Measurements from ENCODE around the gene KIAA0319L. TPM values are rescaled to one million over a fixed set of nuclear protein-coding genes. Genes with fewer than 3 reads are reported as not detected.
"Not testable (repeated sequence)": the region's sequence is repeated elsewhere in the genome, so short reads cannot be mapped to it uniquely, and the experiment has no call there.

The KIAA0319L gene
- total RNA-seq, 1 donor from 2014 or later = 64.4 TPM

DNA sequence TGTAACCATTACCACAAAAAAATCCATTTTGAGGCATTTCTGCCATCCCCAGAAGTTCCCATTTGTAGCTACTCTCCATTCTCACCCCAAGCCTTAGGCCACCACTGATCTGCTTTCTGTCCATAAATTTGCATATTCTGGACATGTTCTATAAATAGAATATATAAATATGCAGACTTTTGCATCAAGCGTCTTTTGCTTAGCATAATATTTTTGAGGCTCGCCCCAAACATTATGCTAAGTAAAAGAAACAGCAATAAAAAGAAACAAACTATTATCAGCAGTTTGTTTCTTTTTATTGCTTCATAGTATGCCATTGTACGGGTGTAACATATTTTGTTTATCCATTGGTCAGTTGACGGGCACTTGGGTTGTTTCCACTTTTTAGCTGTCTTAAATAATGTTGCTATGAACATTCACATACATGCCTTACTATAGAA, 23.8 kb upstream of the KIAA0319L start:
- DNase-seq = no peak

DNA sequence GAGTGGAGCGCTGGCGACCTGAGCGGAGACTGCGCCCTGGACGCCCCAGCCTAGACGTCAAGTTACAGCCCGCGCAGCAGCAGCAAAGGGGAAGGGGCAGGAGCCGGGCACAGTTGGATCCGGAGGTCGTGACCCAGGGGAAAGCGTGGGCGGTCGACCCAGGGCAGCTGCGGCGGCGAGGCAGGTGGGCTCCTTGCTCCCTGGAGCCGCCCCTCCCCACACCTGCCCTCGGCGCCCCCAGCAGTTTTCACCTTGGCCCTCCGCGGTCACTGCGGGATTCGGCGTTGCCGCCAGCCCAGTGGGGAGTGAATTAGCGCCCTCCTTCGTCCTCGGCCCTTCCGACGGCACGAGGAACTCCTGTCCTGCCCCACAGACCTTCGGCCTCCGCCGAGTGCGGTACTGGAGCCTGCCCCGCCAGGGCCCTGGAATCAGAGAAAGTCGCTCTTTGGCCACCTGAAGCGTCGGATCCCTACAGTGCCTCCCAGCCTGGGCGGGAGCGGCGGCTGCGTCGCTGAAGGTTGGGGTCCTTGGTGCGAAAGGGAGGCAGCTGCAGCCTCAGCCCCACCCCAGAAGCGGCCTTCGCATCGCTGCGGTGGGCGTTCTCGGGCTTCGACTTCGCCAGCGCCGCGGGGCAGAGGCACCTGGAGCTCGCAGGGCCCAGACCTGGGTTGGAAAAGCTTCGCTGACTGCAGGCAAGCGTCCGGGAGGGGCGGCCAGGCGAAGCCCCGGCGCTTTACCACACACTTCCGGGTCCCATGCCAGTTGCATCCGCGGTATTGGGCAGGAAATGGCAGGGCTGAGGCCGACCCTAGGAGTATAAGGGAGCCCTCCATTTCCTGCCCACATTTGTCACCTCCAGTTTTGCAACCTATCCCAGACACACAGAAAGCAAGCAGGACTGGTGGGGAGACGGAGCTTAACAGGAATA, 20.1 kb upstream of the KIAA0319L start:
- peak; percentile 19 for DNase-seq

- not testable (repeated sequence) for DNase-seq
Observed at GRCh38 chr1:35576766-35577070, 19.5 kb upstream of the KIAA0319L start.

DNA sequence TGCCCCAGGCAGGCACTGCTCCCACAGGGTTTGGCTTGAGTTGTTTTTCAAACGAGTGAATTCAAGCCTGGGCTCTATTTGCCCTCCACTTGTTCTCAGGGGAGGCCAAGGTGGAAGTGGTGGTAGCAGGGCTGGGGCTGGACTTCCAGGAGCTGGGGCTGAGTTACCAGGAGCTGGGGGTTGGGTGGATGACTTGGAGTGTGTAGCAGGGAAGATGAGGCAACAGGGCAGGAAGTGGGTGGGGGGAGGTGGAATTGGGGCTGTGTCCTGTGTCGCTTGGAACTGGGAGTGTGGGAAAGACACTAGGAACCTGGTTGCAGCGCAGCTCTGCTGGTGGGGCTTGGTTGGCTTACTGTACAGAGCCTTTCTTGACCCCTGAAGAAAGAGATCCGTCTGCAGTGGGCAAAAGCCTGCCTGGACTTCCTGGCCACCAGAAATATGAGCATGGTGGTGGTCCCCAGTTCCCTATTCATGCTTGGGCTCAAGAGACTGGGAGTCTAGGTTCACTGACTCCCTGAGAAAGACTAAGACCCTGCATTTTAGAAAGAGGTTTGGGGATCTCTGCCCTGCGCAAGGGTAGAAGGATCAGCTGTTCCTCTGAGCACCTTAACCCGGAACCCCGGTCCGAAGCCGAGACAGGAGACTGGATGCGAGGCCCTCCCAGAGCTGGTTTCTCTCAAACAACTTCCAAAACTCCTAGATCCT, 19.0 kb upstream of the KIAA0319L start:
- DNase-seq = no peak

- DNase-seq = no peak
Observed at GRCh38 chr1:35575416-35575958, 18.3 kb upstream of the KIAA0319L start.

GRCh38 chr1:35574655-35575415, 17.6 kb upstream of the KIAA0319L start:
- DNase-seq = peak; percentile 19

DNA sequence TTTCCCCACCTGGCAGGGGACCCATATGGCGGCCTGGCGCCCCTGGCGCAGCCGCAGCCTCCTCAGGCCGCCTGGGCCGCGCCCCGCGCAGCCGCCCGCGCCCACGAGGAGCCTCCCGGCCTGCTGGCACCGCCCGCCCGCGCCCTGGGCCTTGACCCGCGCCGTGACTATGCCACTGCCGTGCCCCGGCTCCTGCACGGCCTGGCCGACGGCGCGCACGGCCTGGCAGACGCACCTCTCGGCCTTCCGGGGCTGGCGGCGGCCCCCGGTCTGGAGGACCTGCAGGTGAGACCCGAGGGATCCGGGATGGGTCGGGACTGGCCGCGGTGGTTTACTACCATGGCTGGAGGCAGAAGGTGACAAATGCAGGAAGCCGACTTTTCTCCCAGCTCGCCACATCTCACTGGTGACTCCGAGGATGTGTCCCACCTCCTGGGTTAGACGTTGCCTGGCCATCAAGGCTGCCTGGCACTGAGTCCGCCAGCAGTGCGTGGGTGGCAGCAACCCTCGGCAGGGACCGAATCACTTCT, 17.0 kb upstream of the KIAA0319L start:
- no peak for DNase-seq

GRCh38 chr1:35573198-35574124, 16.3 kb upstream of the KIAA0319L start, which contains the start of gene TFAP2E:
Gene TFAP2E (plus strand): TSS chr1:35573314. CDS start chr1:35573578, 264 bp downstream.
- peak; percentile 44 for DNase-seq

DNA sequence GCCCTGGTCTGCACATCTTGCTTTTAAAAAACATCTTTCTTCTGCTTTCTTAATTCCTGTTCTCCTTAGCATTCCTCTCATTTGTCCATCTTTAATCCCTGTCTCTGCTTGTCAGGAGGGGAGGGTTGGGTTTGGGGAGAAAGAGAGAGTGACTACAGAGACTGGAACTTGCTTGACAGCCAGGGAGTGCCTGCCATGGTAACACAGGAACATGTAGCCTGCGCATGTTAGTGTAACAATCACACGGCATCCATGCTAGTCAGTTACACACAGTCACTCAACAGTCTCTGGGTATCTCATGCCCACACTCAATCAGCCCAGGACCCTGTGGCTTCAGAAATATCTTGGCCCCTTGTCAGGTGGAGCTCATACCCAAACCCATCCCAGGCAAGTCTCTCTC, 15.1 kb upstream of the KIAA0319L start:
- no peak for DNase-seq

- no peak for DNase-seq
Observed at GRCh38 chr1:35571263-35571662, 14.1 kb upstream of the KIAA0319L start.

- peak; percentile 27 for DNase-seq
Observed at GRCh38 chr1:35570589-35571137, 13.5 kb upstream of the KIAA0319L start.

GRCh38 chr1:35569936-35570335, 12.7 kb upstream of the KIAA0319L start:
- DNase-seq = no peak

GRCh38 chr1:35568975-35569395, 11.8 kb upstream of the KIAA0319L start:
- DNase-seq = peak; percentile 90

GRCh38 chr1:35567947-35568558, 10.8 kb upstream of the KIAA0319L start:
- DNase-seq = no peak

DNA sequence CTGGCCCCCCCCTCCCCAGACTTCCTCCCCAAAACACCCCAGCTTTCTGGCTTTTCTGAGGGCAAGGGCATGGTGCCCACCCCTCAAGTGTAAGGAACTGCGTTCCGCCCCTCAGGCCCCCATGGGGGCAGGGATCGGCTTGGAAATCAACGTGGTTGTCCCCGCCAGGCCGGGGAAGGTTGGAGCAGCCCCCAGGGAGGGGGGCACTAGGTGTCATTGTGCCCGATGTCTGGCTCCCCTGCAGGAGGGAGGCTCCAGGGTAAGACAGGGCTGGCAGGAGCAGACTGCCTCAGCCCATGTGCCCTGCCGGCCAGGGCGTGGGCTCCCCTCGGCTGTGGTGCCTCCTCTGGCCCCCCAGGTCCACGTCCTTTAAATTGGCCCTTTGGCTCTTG, 8.5 kb upstream of the KIAA0319L start:
- DNase-seq = no peak

DNA sequence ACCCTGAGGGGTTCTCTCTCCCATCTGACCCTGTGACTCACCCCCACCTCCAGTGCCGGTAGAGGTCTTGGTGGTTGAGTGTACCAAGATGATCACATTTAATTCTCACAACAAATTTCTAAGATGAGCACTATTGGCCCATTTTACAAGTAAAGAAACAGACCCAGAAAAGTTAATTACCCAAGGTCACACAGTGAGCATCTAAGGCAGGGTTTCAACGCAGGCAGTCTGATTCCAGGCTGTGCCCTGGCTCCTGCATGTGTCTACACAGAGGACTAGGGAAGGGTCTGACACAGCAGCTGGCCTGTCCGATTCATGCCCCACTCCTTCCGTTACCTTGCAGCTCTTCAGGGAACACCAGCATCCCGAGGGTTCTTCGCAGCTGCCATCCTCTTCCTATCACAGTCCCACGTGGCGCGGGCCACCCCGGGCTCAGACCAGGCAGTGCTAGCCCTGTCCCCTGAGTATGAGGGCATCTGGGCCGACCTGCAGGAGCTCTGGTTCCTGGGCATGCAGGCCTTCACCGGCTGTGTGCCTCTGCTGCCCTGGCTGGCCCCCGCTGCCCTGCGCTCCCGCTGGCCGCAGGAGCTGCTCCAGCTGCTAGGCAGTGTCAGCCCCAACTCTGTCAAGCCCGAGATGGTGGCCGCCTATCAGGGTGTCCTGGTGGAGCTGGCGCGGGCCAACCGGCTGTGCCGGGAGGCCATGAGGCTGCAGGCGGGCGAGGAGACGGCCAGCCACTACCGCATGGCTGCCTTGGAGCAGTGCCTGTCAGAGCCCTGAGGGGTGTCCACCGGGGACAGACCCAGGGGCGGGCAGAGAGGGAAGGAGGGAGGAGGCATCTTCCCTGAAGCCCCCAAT, 7.9 kb upstream of the KIAA0319L start:
- DNase-seq = no peak

GRCh38 chr1:35564037-35564883, 7.1 kb upstream of the KIAA0319L start:
- peak; percentile 86 for DNase-seq

GRCh38 chr1:35563166-35563565, 6.0 kb upstream of the KIAA0319L start:
- no peak for DNase-seq

Measured in tongue (tissue), 2 donors.